Measurements from ENCODE around the gene SMG1.

DNA sequence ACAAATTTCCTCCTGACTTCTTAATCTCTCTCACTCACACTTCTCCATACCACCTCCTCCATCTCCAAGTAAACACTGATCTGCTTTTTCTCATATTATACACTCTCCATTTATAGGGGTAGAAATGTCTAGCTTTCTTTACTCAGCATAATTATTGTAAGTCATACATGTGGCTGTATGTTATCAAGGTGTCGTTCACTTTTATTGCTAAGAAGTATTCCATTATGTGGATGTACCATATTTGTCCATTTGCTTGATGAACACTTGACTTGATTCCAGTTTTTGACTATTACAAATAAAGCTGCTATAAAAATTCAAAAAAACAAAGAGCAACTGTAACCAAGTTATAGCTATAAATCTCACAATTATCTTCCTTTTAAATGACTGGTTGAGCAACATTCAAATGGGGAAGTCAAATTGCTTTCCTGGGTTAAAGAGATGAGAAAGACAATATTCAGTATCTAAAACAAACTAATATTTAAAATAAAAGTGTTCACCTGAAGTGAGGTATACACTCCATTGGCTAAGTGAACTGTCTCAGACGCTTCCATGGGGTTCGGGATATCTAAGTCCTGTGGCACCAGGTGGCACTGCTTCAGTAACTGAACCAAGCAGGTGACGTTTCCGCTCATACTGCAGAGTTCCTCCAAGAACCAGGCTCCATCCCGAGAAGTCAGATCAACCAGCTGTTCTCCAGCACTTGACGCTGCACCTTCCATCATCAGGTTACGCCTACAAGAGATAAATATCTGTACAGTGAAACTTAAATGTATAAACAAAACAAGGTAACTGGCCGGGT, 92.3 kb downstream of the SMG1 start:
- TF ChIP-seq, protein P1, sequence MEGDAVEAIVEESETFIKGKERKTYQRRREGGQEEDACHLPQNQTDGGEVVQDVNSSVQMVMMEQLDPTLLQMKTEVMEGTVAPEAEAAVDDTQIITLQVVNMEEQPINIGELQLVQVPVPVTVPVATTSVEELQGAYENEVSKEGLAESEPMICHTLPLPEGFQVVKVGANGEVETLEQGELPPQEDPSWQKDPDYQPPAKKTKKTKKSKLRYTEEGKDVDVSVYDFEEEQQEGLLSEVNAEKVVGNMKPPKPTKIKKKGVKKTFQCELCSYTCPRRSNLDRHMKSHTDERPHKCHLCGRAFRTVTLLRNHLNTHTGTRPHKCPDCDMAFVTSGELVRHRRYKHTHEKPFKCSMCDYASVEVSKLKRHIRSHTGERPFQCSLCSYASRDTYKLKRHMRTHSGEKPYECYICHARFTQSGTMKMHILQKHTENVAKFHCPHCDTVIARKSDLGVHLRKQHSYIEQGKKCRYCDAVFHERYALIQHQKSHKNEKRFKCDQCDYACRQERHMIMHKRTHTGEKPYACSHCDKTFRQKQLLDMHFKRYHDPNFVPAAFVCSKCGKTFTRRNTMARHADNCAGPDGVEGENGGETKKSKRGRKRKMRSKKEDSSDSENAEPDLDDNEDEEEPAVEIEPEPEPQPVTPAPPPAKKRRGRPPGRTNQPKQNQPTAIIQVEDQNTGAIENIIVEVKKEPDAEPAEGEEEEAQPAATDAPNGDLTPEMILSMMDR (IDR thresholded peaks at IDR 0.05) = no peak
- TF ChIP-seq POLR2A (IDR thresholded peaks at IDR 0.05; ENCODE audit: low read depth) (no peak), POLR2AphosphoS5 (IDR thresholded peaks at IDR 0.05) (no peak), EP300 (IDR thresholded peaks at IDR 0.05) (no peak)
